ENCODE results near the gene HMCN1. TPM values are rescaled to one million over a fixed set of nuclear protein-coding genes. Genes with fewer than 3 reads are reported as not detected.

HMCN1 gene
- polyA plus RNA-seq, 1 experiment: 20.9 TPM

GRCh38 chr1:186022184-186022583, 288.0 kb downstream of the HMCN1 start:
- no peak for DNase-seq (ENCODE audit: low read depth, low spot score)
- CTCF ChIA-PET: no interaction called here
- H3K4me3 ChIP-seq (ENCODE audit: low read depth, low read length): no peak overlapping the region
- H3K27ac ChIP-seq (ENCODE audit: low read depth, low read length): no peak overlapping the region
- POLR2A ChIA-PET: no interaction called here
- no peaks in the 10 kb centered on the region for H3K27me3 ChIP-seq (ENCODE audit: control insufficient read depth, insufficient read depth, low read length)
- no peak for TF ChIP-seq CTCF (IDR thresholded peaks at IDR 0.05; ENCODE audit: low read depth, low read length)
- no peaks in the 10 kb centered on the region for H3K9me3 ChIP-seq (ENCODE audit: control insufficient read depth, insufficient read depth, low read length)

GRCh38 chr1:186026946-186027345, 292.8 kb downstream of the HMCN1 start:
- no peak for TF ChIP-seq CTCF (IDR thresholded peaks at IDR 0.05; ENCODE audit: low read depth, low read length)
- Histone ChIP-seq H3K9me3 (ENCODE audit: control insufficient read depth, insufficient read depth, low read length) (no peaks in the 10 kb centered on the region), H3K27ac (ENCODE audit: low read depth, low read length) (no peak overlapping the region), H3K27me3 (ENCODE audit: control insufficient read depth, insufficient read depth, low read length) (no peaks in the 10 kb centered on the region), H3K4me3 (ENCODE audit: low read depth, low read length) (no peak overlapping the region)
- DNase-seq (ENCODE audit: low read depth, low spot score): no peak
- ChIA-PET POLR2A (interaction anchor here (0.7 kb wide), 2 partner anchors 57 to 166 kb away, joined by 3 read pairs; no protein-coding TSS in a partner anchor), CTCF (no interaction called here)

- Histone ChIP-seq H3K27ac (ENCODE audit: low read depth, low read length) (no peak overlapping the region), H3K9me3 (ENCODE audit: control insufficient read depth, insufficient read depth, low read length) (no peaks in the 10 kb centered on the region), H3K4me3 (ENCODE audit: low read depth, low read length) (no peak overlapping the region), H3K27me3 (ENCODE audit: control insufficient read depth, insufficient read depth, low read length) (no peaks in the 10 kb centered on the region)
- no peak for DNase-seq (ENCODE audit: low read depth, low spot score)
- TF ChIP-seq CTCF (IDR thresholded peaks at IDR 0.05; ENCODE audit: low read depth, low read length): no peak
- CTCF ChIA-PET: interaction anchor here (1.0 kb wide), 1 partner anchor 12 kb away, joined by 3 read pairs; no protein-coding TSS in a partner anchor
- POLR2A ChIA-PET: no interaction called here
Measured at GRCh38 chr1:186027621-186028020, 293.4 kb downstream of the HMCN1 start.

- ChIA-PET CTCF (no interaction called here), POLR2A (no interaction called here)
- Histone ChIP-seq H3K9me3 (ENCODE audit: control insufficient read depth, insufficient read depth, low read length) (no peaks in the 10 kb centered on the region), H3K27ac (ENCODE audit: low read depth, low read length) (no peak overlapping the region), H3K27me3 (ENCODE audit: control insufficient read depth, insufficient read depth, low read length) (no peaks in the 10 kb centered on the region), H3K4me3 (ENCODE audit: low read depth, low read length) (no peak overlapping the region)
- DNase-seq (ENCODE audit: low read depth, low spot score): no peak
- TF ChIP-seq CTCF (IDR thresholded peaks at IDR 0.05; ENCODE audit: low read depth, low read length): no peak
Measured at GRCh38 chr1:186030453-186030852, 296.3 kb downstream of the HMCN1 start.

- no peak for TF ChIP-seq CTCF (IDR thresholded peaks at IDR 0.05; ENCODE audit: low read depth, low read length)
- CTCF ChIA-PET: no interaction called here
- no peaks in the 10 kb centered on the region for H3K27me3 ChIP-seq (ENCODE audit: control insufficient read depth, insufficient read depth, low read length)
- DNase-seq (ENCODE audit: low read depth, low spot score): no peak
- H3K27ac ChIP-seq (ENCODE audit: low read depth, low read length): no peak overlapping the region
- no peak overlapping the region for H3K4me3 ChIP-seq (ENCODE audit: low read depth, low read length)
- H3K9me3 ChIP-seq (ENCODE audit: control insufficient read depth, insufficient read depth, low read length): no peaks in the 10 kb centered on the region
- POLR2A ChIA-PET: no interaction called here
Measured at GRCh38 chr1:186033847-186034271, 299.7 kb downstream of the HMCN1 start.
